HepG2 (cell line): ENCODE results near the gene RASSF4. TPM values are rescaled to one million over a fixed set of nuclear protein-coding genes. Genes with fewer than 3 reads are reported as not detected.

ENCODE experiments used
- AGO2 ChIP-seq: fragments of 200-400 bp; formaldehyde crosslinking; optimal IDR thresholded peaks from 2 replicates; pipeline ENCODE3; 2017; ENCODE audit warnings: mild to moderate bottlenecking, low read depth, low read length, moderate library complexity
- BCL6 ChIP-seq: IDR thresholded peaks from 2 replicates; pipeline ENCODE4 v1.6.1; 2016; ENCODE audit warnings: missing genetic modification reagents, missing compliant biosample characterization
- CENPT ChIP-seq: sonication (generic); formaldehyde crosslinking; IDR thresholded peaks from 2 replicates; pipeline ENCODE4 v1.8.0; 2022; ENCODE audit warnings: low read depth, mild to moderate bottlenecking, moderate library complexity, missing genetic modification reagents
- CHCHD3 ChIP-seq: sonication (generic); formaldehyde crosslinking; IDR thresholded peaks from 2 replicates; pipeline ENCODE4 v1.8.0; 2022; ENCODE audit warnings: mild to moderate bottlenecking, missing genetic modification reagents, moderate library complexity
- FOXO1 ChIP-seq: sonication (generic); formaldehyde crosslinking; IDR thresholded peaks from 2 replicates; pipeline ENCODE4 v1.4.0; 2020; ENCODE audit warnings: missing genetic modification reagents
- HHEX ChIP-seq: IDR thresholded peaks from 2 replicates; pipeline ENCODE4 v1.6.1; 2016; ENCODE audit warnings: control low read depth
- HOXD1 ChIP-seq: sonication (generic); formaldehyde crosslinking; IDR thresholded peaks from 2 replicates; pipeline ENCODE4 v1.5.0; 2020; ENCODE audit warnings: missing genetic modification reagents
- KMT2A ChIP-seq: sonication (generic); formaldehyde crosslinking; IDR thresholded peaks from 2 replicates; pipeline ENCODE4 v1.4.0; 2020; ENCODE audit warnings: missing genetic modification reagents
- RARG ChIP-seq: sonication (generic); formaldehyde crosslinking; IDR thresholded peaks from 2 replicates; pipeline ENCODE4 v1.4.0; 2020; ENCODE audit warnings: low read depth, mild to moderate bottlenecking, missing genetic modification reagents
- SIN3B ChIP-seq: fragments of 150-350 bp; IDR thresholded peaks from 2 replicates; pipeline ENCODE4 v1.6.1; 2014; ENCODE audit warnings: low read length
- TSC22D2 ChIP-seq: sonication (generic); formaldehyde crosslinking; IDR thresholded peaks from 2 replicates; pipeline ENCODE4 v1.5.1; 2020; ENCODE audit warnings: missing genetic modification reagents, mild to moderate bottlenecking, borderline replicate concordance
- ZNF781 ChIP-seq: sonication (generic); formaldehyde crosslinking; IDR thresholded peaks from 2 replicates; pipeline ENCODE4 v1.5.1; 2020; ENCODE audit warnings: borderline replicate concordance, mild to moderate bottlenecking, missing genetic modification reagents; ENCODE audit errors: not compliant biosample characterization
- ZNF788 ChIP-seq: sonication (generic); formaldehyde crosslinking; IDR thresholded peaks from 2 replicates; pipeline ENCODE4 v1.5.0; 2020; ENCODE audit warnings: mild to moderate bottlenecking, missing genetic modification reagents, borderline replicate concordance
- polyA plus RNA-seq, 8 experiments: library from polyadenylated mRNA; depleted of rRNA in 3 of 8; stranded (reverse) in 7 of 8; unstranded in 1 of 8; fragments of >200 nt; fragmentation: Illumina TruSeq in 4 of 8; extraction: Trizol in 4 of 8; gene quantifications; 2 replicates each; pipeline versions ENCODE4 v1.2.1 to v1.2.3, GENCODE V29; 2011 to 2016; ENCODE audit warnings: low read depth in 4 of 8, missing spikeins in 1 of 8, mixed read lengths in 1 of 8; ENCODE audit not compliant: insufficient read depth in 1 of 8
- total RNA-seq, 5 experiments: library from RNA; depleted of rRNA; stranded (reverse); fragments of >200 nt; fragmentation: Illumina TruSeq; extraction: Trizol; gene quantifications; 2 replicates each; pipeline ENCODE4 v1.2.3, GENCODE V29; 2016; ENCODE audit warnings: low read depth in 1 of 5
- TF ChIP-seq, protein P1 (sequence below): IDR thresholded peaks from 2 replicates; pipeline ENCODE4 v1.6.1; 2016; ENCODE audit warnings: missing biosample characterization, missing genetic modification reagents, low read depth
- TF ChIP-seq, protein P2 (sequence below): sonication (generic); formaldehyde crosslinking; IDR thresholded peaks from 2 replicates; pipeline ENCODE4 v1.4.0; 2020; ENCODE audit warnings: mild to moderate bottlenecking, missing genetic modification reagents
- TF ChIP-seq, protein P3 (sequence below): IDR thresholded peaks from 2 replicates; pipeline ENCODE4 v1.6.1; 2016; ENCODE audit warnings: missing compliant biosample characterization, missing genetic modification reagents, borderline replicate concordance
- TF ChIP-seq, protein P4 (sequence below): sonication (generic); formaldehyde crosslinking; IDR thresholded peaks from 2 replicates; pipeline ENCODE4 v1.9.0; 2021; ENCODE audit warnings: missing genetic modification reagents, mild to moderate bottlenecking, borderline replicate concordance
- TF ChIP-seq, protein P5 (sequence below): sonication (generic); formaldehyde crosslinking; IDR thresholded peaks from 2 replicates; pipeline ENCODE4 v1.8.0; 2022; ENCODE audit warnings: mild to moderate bottlenecking, missing genetic modification reagents, moderate library complexity
- TF ChIP-seq, protein P6 (sequence below): sonication (generic); formaldehyde crosslinking; IDR thresholded peaks from 2 replicates; pipeline ENCODE4 v1.8.1; 2023; ENCODE audit warnings: mild to moderate bottlenecking, moderate library complexity, missing genetic modification reagents
- TF ChIP-seq, protein P7 (sequence below): sonication (generic); formaldehyde crosslinking; IDR thresholded peaks from 2 replicates; pipeline ENCODE4 v1.5.0; 2020; ENCODE audit warnings: mild to moderate bottlenecking, missing genetic modification reagents, moderate library complexity

RASSF4 gene
- total and polyA plus RNA-seq, 2 of the 13 experiments (the other 11 are each of a cell fraction or from before 2014, with no cell fraction given), result 34.0 to 51.7 TPM

DNA sequence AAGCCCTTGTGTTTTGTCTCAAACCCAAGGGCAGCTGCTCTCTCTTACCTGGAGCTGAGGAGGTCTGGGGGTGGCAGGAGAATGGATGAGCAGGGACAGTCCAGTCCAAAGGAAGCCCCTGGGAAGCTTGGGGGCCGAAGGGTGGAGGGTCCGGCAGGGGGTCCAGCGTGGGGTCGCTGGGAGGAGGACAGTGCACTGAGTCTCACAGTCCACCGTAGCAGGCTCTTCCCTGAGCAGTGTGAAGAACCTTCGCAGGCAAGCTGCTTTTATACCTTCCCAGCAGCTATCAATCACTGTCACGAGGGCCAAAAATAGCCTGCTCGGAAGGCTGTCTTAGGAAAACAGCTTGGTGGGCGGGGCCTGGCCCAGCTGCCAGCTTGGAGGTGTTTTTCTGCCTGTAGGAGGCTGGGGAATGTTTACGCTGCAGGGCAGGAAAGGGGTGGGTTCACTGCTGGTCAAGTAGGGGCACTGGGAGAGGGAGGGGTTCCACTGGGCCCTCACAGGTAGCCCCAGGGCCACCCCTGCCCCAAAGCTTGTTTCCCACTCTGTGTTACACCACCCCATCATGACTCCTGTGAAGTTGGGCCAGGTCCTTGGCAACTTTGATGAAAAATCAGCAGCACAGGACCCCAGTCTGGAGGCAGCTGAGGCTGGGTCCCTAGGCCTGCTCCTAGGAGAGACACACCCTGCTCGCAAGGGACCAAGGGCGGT, 19.1 kb downstream of the RASSF4 start, which contains the start of gene DEPP1 (continued):
- TF ChIP-seq, protein P1, sequence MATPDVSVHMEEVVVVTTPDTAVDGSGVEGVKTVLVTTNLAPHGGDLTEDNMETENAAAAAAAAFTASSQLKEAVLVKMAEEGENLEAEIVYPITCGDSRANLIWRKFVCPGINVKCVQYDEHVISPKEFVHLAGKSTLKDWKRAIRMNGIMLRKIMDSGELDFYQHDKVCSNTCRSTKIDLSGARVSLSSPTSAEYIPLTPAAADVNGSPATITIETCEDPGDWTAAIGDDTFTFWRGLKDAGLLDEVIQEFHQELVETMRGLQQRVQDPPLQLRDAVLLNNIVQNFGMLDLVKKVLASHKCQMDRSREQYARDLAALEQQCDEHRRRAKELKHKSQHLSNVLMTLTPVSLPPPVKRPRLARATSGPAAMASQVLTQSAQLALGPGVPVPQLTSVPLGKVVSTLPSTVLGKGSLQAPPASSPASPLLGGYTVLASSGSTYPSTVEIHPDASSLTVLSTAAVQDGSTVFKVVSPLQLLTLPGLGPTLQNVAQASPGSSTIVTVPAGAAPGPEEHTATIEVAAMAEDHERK (CRISPR knock-in tag), result no peak
- TF ChIP-seq SIN3B, result peak; percentile 50; the same call in 1 of the 2 replicates
- TF ChIP-seq, protein P2, sequence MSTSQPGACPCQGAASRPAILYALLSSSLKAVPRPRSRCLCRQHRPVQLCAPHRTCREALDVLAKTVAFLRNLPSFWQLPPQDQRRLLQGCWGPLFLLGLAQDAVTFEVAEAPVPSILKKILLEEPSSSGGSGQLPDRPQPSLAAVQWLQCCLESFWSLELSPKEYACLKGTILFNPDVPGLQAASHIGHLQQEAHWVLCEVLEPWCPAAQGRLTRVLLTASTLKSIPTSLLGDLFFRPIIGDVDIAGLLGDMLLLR (CRISPR knock-in tag), result no peak
- TF ChIP-seq, protein P3, sequence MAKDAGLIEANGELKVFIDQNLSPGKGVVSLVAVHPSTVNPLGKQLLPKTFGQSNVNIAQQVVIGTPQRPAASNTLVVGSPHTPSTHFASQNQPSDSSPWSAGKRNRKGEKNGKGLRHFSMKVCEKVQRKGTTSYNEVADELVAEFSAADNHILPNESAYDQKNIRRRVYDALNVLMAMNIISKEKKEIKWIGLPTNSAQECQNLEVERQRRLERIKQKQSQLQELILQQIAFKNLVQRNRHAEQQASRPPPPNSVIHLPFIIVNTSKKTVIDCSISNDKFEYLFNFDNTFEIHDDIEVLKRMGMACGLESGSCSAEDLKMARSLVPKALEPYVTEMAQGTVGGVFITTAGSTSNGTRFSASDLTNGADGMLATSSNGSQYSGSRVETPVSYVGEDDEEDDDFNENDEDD (CRISPR knock-in tag), result no peak
- peak; percentile 99 for TF ChIP-seq FOXO1 (CRISPR knock-in tag)
- TF ChIP-seq, protein P4, sequence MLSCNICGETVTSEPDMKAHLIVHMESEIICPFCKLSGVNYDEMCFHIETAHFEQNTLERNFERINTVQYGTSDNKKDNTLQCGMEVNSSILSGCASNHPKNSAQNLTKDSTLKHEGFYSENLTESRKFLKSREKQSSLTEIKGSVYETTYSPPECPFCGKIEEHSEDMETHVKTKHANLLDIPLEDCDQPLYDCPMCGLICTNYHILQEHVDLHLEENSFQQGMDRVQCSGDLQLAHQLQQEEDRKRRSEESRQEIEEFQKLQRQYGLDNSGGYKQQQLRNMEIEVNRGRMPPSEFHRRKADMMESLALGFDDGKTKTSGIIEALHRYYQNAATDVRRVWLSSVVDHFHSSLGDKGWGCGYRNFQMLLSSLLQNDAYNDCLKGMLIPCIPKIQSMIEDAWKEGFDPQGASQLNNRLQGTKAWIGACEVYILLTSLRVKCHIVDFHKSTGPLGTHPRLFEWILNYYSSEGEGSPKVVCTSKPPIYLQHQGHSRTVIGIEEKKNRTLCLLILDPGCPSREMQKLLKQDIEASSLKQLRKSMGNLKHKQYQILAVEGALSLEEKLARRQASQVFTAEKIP (CRISPR knock-in tag), result no peak
- TF ChIP-seq ZNF788, result peak; percentile 94; the same call in 1 of the 2 replicates
- no peak for TF ChIP-seq RARG
- peak; percentile 80; the same call in 1 of the 2 replicates for TF ChIP-seq TSC22D2
- TF ChIP-seq AGO2, result peak; percentile 1
- TF ChIP-seq CHCHD3 (CRISPR knock-in tag), result no peak
- TF ChIP-seq, protein P5, sequence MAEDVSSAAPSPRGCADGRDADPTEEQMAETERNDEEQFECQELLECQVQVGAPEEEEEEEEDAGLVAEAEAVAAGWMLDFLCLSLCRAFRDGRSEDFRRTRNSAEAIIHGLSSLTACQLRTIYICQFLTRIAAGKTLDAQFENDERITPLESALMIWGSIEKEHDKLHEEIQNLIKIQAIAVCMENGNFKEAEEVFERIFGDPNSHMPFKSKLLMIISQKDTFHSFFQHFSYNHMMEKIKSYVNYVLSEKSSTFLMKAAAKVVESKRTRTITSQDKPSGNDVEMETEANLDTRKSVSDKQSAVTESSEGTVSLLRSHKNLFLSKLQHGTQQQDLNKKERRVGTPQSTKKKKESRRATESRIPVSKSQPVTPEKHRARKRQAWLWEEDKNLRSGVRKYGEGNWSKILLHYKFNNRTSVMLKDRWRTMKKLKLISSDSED (CRISPR knock-in tag), result no peak
- TF ChIP-seq, protein P6, sequence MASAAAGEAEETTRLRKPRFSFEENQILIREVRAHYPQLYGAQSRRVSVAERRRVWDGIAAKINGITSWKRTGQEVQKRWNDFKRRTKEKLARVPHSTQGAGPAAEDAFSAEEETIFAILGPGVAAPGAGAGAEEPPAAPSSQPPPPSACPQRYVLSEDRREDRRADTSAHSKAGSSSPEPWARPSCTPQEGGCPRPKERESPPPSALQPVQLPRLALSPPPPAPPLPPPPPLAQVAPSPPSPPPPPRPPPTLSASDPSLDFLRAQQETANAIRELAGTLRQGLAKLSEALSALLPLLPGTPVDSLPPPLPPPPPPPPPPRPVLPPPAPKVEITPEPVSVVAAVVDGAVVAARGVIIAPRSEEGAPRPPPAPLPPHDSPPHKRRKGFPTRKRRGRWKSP (CRISPR knock-in tag), result peak; percentile 88; the same call in 1 of the 2 replicates
- no peak for TF ChIP-seq CENPT (CRISPR knock-in tag)
- TF ChIP-seq HOXD1 (CRISPR knock-in tag), result peak; percentile 100
- peak; percentile 95 for TF ChIP-seq BCL6 (CRISPR knock-in tag)
- TF ChIP-seq ZNF781 (CRISPR knock-in tag), result peak; percentile 81
- TF ChIP-seq HHEX (CRISPR knock-in tag), result no peak; the same call in 1 of the 2 replicates
- peak; percentile 51 for TF ChIP-seq KMT2A (CRISPR knock-in tag)
- TF ChIP-seq, protein P7, sequence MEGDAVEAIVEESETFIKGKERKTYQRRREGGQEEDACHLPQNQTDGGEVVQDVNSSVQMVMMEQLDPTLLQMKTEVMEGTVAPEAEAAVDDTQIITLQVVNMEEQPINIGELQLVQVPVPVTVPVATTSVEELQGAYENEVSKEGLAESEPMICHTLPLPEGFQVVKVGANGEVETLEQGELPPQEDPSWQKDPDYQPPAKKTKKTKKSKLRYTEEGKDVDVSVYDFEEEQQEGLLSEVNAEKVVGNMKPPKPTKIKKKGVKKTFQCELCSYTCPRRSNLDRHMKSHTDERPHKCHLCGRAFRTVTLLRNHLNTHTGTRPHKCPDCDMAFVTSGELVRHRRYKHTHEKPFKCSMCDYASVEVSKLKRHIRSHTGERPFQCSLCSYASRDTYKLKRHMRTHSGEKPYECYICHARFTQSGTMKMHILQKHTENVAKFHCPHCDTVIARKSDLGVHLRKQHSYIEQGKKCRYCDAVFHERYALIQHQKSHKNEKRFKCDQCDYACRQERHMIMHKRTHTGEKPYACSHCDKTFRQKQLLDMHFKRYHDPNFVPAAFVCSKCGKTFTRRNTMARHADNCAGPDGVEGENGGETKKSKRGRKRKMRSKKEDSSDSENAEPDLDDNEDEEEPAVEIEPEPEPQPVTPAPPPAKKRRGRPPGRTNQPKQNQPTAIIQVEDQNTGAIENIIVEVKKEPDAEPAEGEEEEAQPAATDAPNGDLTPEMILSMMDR (CRISPR knock-in tag), result peak; percentile 25; the same call in 1 of the 2 replicates
